ENCODE data around the gene STEAP4. TPM values are rescaled to one million over a fixed set of nuclear protein-coding genes. Genes with fewer than 3 reads are reported as not detected.

The STEAP4 gene
- total RNA-seq, 1 experiment from 2014 or later, result not detected

- Mint-ChIP-seq H3K36me3 (ENCODE audit: insufficient read depth, unreplicated experiment) (no peaks in the 10 kb centered on the region), H3K4me3 (ENCODE audit: unreplicated experiment) (no peak overlapping the region), H3K27me3 (ENCODE audit: insufficient read depth, unreplicated experiment) (no peaks in the 10 kb centered on the region), H3K4me1 (ENCODE audit: insufficient read depth, unreplicated experiment) (peaks cover 14% of the 10 kb centered on the region), H3K9me3 (ENCODE audit: unreplicated experiment) (no peaks in the 10 kb centered on the region), H3K27ac (ENCODE audit: low read depth, unreplicated experiment) (no peak overlapping the region)
- CTCF ChIA-PET, result interaction anchor here (1.2 kb wide), 1 partner anchor 46 kb away, joined by 3 read pairs; no protein-coding TSS in a partner anchor
- intact Hi-C loops (cut with micrococcal nuclease), result no loop called here
- no peak for TF ChIP-seq CTCF (IDR thresholded peaks at IDR 0.05; ENCODE audit: unreplicated experiment)
- no TSS peak for BruUV-seq (replicated peaks)
- POLR2A ChIA-PET, result no interaction called here
- peak; percentile 16 for DNase-seq (ENCODE audit: unreplicated experiment)
Measured at GRCh38 chr7:88289564-88290025, 17.1 kb downstream of the STEAP4 start.

GRCh38 chr7:88281749-88282148 is 24.9 kb downstream of the STEAP4 start:
- POLR2A ChIA-PET, result no interaction called here
- CTCF ChIA-PET, result interaction anchor here (0.7 kb wide), 1 partner anchor 38 kb away, joined by 3 read pairs; no protein-coding TSS in a partner anchor
- no peaks in the 10 kb centered on the region for H3K27me3 Mint-ChIP-seq (ENCODE audit: insufficient read depth, unreplicated experiment)
- no peak for TF ChIP-seq CTCF (IDR thresholded peaks at IDR 0.05; ENCODE audit: unreplicated experiment)
- no peak overlapping the region for H3K27ac Mint-ChIP-seq (ENCODE audit: low read depth, unreplicated experiment)
- H3K9me3 Mint-ChIP-seq (ENCODE audit: unreplicated experiment), result no peaks in the 10 kb centered on the region
- H3K4me1 Mint-ChIP-seq (ENCODE audit: insufficient read depth, unreplicated experiment), result peaks cover 8% of the 10 kb centered on the region
- no peak for DNase-seq (ENCODE audit: unreplicated experiment)
- H3K36me3 Mint-ChIP-seq (ENCODE audit: insufficient read depth, unreplicated experiment), result no peaks in the 10 kb centered on the region
- H3K4me3 Mint-ChIP-seq (ENCODE audit: unreplicated experiment), result no peak overlapping the region
- intact Hi-C loops (cut with micrococcal nuclease), result no loop called here
- BruUV-seq (replicated peaks), result no TSS peak

GRCh38 chr7:88280801-88281200 is 25.9 kb downstream of the STEAP4 start:
- TF ChIP-seq CTCF (IDR thresholded peaks at IDR 0.05; ENCODE audit: unreplicated experiment), result no peak
- Mint-ChIP-seq H3K4me1 (ENCODE audit: insufficient read depth, unreplicated experiment) (peaks cover 8% of the 10 kb centered on the region), H3K27me3 (ENCODE audit: insufficient read depth, unreplicated experiment) (no peaks in the 10 kb centered on the region), H3K36me3 (ENCODE audit: insufficient read depth, unreplicated experiment) (no peaks in the 10 kb centered on the region), H3K27ac (ENCODE audit: low read depth, unreplicated experiment) (no peak overlapping the region), H3K9me3 (ENCODE audit: unreplicated experiment) (no peaks in the 10 kb centered on the region), H3K4me3 (ENCODE audit: unreplicated experiment) (no peak overlapping the region)
- ChIA-PET POLR2A (no interaction called here), CTCF (no interaction called here)
- intact Hi-C loops (cut with micrococcal nuclease), result no loop called here
- DNase-seq (ENCODE audit: unreplicated experiment), result no peak
- BruUV-seq (replicated peaks), result no TSS peak

GRCh38 chr7:88279323-88279722 is 27.4 kb downstream of the STEAP4 start:
- DNase-seq (ENCODE audit: unreplicated experiment), result no peak
- ChIA-PET CTCF (interaction anchor here (0.9 to 1.0 kb wide), 2 partner anchors 36 to 79 kb away, joined by 3 read pairs; no protein-coding TSS in a partner anchor), POLR2A (interaction anchor here (1.0 to 1.5 kb wide), 2 partner anchors 28 to 71 kb away, joined by 3 to 4 read pairs; no protein-coding TSS in a partner anchor)
- H3K4me3 Mint-ChIP-seq (ENCODE audit: unreplicated experiment), result no peak overlapping the region
- no peaks in the 10 kb centered on the region for H3K36me3 Mint-ChIP-seq (ENCODE audit: insufficient read depth, unreplicated experiment)
- H3K4me1 Mint-ChIP-seq (ENCODE audit: insufficient read depth, unreplicated experiment), result peaks cover 8% of the 10 kb centered on the region
- intact Hi-C loops (cut with micrococcal nuclease), result no loop called here
- no TSS peak for BruUV-seq (replicated peaks)
- no peaks in the 10 kb centered on the region for H3K27me3 Mint-ChIP-seq (ENCODE audit: insufficient read depth, unreplicated experiment)
- H3K27ac Mint-ChIP-seq (ENCODE audit: low read depth, unreplicated experiment), result no peak overlapping the region
- no peak for TF ChIP-seq CTCF (IDR thresholded peaks at IDR 0.05; ENCODE audit: unreplicated experiment)
- no peaks in the 10 kb centered on the region for H3K9me3 Mint-ChIP-seq (ENCODE audit: unreplicated experiment)
